ENCODE results near the gene FLT1.

The FLT1 gene

GRCh38 chr13:28421676-28422410 lies 73.1 kb downstream of the FLT1 start:
- DNase-seq = no peak

DNA sequence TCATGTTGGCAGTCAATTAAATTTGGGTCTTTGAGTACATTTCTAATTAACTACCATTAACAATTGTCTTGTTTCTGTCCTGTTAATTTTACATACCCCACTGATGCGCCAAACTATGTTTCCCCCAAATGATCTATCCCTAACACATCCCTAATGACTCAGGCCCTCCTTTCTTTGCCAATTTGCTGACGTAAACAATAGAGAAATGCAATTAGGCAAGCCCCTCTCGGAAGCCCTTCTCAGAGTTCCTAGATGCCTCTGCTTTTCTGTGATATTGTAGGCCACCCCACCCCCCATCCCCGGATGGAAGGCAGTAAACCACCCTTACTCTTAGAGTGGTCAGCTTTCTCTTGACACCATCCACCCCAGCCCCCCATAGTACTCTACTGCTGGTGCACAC lies 74.2 kb downstream of the FLT1 start:
- DNase-seq = no peak

DNA sequence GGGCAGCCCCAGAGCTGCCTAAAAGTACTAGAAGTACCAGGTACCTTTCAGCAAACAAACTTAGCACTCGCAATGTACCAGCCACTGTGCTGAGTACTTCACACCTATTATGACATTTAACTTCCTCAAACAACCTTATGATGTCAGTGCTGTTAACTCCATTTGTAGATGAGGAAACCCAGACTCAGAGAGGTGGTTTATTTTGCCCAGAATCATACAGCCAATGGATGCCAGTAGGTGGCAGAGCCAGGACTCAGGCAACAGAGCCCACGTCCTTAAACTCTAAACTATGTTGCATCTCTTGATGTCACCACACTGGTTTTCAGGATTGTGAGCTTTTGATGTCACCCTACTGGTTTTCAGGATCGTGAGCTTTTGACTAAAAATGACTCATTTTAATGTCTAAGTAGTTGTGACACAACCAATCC lies 78.9 kb downstream of the FLT1 start:
- no peak for DNase-seq

DNA sequence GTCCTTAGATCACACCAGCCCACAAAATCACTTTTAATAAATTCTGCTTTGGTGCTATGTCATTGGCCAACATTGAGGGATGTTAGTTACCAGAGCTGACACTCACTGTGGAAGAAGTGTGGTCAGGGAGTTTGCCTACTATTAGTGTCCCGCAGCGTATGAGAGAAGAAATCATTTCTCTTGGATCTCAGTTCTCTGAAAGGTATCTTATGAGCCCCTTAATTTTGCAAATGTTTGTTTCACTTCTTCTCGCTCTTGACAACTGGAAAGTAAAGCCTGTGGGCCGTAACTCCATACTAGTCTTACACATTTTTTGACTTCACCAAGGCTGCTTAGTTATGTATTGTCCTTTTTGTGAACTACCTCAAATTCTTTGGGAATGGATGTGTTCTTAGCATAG lies 80.9 kb downstream of the FLT1 start:
- DNase-seq = no peak

GRCh38 chr13:28412981-28413380 lies 81.9 kb downstream of the FLT1 start:
- no peak for DNase-seq

DNA sequence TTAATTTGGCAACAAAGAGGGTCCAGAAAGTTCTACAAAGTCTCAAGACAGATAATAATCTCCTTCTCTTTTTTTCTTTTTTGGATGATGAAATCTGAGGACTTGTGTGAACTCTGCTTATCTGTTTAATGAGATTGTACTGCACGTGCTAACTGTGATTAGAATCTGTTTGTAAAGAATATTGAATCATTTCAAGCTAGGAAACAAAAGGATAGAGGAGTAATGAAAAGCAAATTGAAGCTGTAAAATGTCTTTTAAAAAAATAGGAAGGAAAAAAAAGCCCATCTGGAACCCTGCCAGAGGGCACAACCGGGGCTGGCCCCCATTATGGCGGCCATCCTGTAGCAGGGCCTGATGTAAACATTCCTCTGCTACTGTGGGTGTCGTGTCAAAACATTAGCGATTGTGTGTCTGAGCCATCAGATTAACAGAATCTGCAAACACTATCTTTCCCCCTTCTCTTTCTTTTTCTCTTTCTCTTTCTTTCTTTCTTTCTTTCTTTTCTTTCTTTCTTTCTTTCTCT lies 83.0 kb downstream of the FLT1 start:
- DNase-seq = no peak

DNA sequence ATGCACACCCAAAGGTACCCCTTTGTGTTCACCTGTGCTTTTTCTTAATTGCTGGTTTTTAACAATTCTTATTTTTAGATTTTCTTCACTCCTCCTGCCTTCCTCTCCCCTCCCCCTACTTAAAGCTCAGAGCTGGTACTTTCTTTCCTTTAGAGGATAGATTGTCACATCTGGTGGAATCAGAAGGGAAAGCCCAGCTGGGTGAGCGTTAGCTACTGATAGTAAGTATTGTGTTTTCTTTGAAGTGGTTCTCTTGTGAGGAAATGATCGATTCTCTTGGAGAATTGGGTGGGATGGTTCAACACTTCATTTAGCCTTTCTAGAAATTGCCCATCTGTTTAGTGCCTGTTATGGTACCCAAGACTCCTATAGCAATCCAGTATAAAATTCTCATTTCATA lies 84.8 kb downstream of the FLT1 start:
- no peak for DNase-seq

GRCh38 chr13:28409648-28410047 lies 85.3 kb downstream of the FLT1 start:
- DNase-seq = no peak

DNA sequence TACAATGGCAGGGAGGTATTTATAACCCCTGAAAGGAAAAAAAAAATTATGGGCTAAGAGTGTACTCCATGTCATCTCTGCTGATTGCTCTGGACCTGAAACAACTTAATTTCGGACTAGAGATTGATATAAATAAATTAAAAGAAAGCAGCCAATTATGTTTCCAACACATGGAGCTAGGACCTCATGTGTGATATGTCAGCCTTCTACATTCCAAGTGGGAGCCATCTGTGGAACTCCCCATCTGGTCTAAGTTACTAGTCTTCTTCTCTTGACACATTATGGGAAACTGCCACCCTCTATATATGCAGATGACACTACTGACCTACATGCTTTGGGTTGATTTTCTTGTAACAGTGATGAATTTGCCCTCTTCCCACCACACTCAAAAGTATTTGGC lies 86.1 kb downstream of the FLT1 start:
- DNase-seq = no peak

- DNase-seq = no peak
These were observed 86.6 kb downstream of the FLT1 start for GRCh38 chr13:28408235-28408848.

GRCh38 chr13:28406733-28407266 lies 88.1 kb downstream of the FLT1 start:
- no peak for DNase-seq

GRCh38 chr13:28402057-28402381 lies 92.9 kb downstream of the FLT1 start:
- no peak for DNase-seq

GRCh38 chr13:28401303-28402056 lies 93.4 kb downstream of the FLT1 start:
- no peak for DNase-seq

DNA sequence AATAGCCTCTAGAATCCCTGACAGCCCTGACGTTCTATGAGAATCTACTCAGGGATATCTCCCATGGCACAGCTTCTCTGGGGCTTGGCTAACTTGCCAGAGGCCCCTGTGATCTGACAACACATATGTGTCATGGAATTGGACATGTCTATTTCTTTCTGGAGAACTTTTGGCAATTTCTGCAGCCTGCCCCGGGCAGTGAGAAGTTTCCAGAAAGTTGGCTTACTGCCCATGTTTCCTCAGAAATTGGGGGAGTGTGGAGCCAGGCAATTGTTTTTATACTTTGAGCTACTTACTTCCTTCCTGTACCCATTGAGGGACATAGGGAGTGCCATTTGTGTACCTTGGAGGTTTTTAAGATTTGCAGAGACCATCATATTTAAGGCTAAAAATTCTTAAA lies 98.9 kb downstream of the FLT1 start:
- no peak for DNase-seq

DNA sequence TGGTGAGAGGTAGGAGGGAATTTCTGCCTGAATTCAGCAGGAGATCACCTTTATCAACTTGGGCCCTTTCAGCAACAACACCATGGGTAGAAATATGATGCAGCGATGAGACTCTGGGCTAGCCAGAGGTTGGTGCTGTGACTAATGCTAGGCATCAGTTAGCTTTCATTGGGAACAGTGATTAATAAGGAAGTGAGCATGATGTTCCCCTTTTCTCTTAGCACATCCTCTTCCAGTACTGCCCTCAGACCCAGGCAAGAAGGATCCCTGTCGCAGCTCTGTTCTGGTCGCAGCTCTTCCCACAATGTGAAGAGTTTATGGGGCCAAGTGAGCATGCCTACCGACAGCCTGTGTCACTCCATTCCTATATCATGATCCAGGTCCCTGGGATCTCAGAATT lies 100.5 kb downstream of the FLT1 start:
- no peak for DNase-seq

- DNase-seq = no peak
These were observed 101.9 kb downstream of the FLT1 start for GRCh38 chr13:28392896-28393505.

GRCh38 chr13:28392428-28392827 lies 102.5 kb downstream of the FLT1 start:
- DNase-seq = no peak

- DNase-seq = no peak
These were observed 107.0 kb downstream of the FLT1 start for GRCh38 chr13:28387740-28388501.

DNA sequence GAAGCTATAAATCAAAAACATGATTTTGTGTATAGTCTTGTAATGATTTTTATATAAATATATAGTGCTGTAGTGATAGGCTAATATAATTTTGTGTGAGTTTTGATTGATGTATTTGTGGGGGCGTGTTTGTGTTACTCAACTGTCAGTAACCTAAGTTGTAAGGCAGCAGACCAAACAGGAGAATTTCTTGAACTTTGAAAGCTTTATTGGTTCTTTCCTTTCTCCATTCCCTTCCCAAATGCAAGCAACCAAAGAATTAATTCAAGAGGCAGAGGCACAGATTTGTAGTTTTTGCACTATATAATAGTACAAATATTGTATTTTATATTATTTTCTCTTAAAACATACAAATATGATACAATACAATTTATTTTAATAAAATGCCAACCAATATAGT lies 109.6 kb downstream of the FLT1 start:
- no peak for DNase-seq

DNA sequence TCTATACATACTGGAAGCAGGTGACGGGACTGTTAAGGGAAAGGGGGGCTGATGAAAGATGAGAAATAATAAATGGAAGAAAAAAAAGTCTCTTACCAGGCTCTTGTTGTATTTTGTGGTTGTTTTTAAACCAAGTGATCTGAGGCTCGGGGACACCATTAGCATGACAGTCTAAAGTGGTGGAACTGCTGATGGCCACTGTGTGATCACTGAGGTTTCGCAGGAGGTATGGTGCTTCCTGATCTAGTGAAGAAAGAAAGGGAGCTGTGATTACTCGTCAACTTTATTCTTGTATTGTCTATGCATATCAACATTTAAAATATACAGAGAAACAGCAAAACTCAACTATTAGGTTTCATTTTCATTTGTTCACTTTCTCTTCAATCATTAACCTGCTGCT lies 110.1 kb downstream of the FLT1 start:
- no peak for DNase-seq

GRCh38 chr13:28380319-28380718 lies 114.6 kb downstream of the FLT1 start:
- no peak for DNase-seq

- no peak for DNase-seq
These were observed 115.4 kb downstream of the FLT1 start for GRCh38 chr13:28379371-28380083.

All from RPMI8226 (cell line).